Neutrophil (primary cell): ENCODE results near the gene PTPRN2.

Source experiments
- H3K27ac ChIP-seq: fragments of 200-600 bp; sonication (generic); 2 replicates; pipeline ENCODE4 v1.5.1; 2016; ENCODE audit warnings: mild to moderate bottlenecking, moderate library complexity
- H3K27me3 ChIP-seq: fragments of 200-600 bp; sonication (generic); 2 replicates; pipeline ENCODE4 v1.6.0; 2016; ENCODE audit warnings: mild to moderate bottlenecking
- H3K36me3 ChIP-seq: fragments of 200-600 bp; sonication (generic); 2 replicates; pipeline ENCODE4 v1.5.1; 2017
- H3K4me1 ChIP-seq, 2 experiments: fragments of 200-600 bp in 1 of 2; sonication (generic) in 1 of 2; 1 replicate in 1 of 2; 2 replicates in 1 of 2; pipeline versions ENCODE4 v1.5.1 to v1.6.1; 2013 to 2016; ENCODE audit warnings: low read depth in 1 of 2, low read length in 1 of 2, mild to moderate bottlenecking in 1 of 2, moderate library complexity in 1 of 2; ENCODE audit not compliant: control insufficient read depth in 1 of 2, insufficient read depth in 1 of 2
- H3K4me3 ChIP-seq, 2 experiments: fragments of 200-600 bp in 1 of 2; sonication (generic) in 1 of 2; 1 replicate in 1 of 2; 2 replicates in 1 of 2; pipeline ENCODE4 v1.5.1; 2013 to 2016; ENCODE audit warnings: low read depth in 1 of 2, low read length in 1 of 2, mild to moderate bottlenecking in 1 of 2, moderate library complexity in 1 of 2
- H3K9me3 ChIP-seq: fragments of 200-600 bp; sonication (generic); 2 replicates; pipeline ENCODE4 v1.5.1; 2016
- CTCF ChIP-seq: fragments of 200-600 bp; sonication (generic); IDR thresholded peaks from 2 replicates; pipeline ENCODE4 v1.5.1; 2016; ENCODE audit warnings: antibody characterized with exemption

Gene PTPRN2

GRCh38 chr7:158083526-158084310 is 503.9 kb downstream of the PTPRN2 start:
- TF ChIP-seq CTCF, result no peak
- H3K27ac ChIP-seq, result no peak overlapping the region
- no peak overlapping the region for H3K4me3 ChIP-seq
- H3K27me3 ChIP-seq, result no peaks in the 10 kb centered on the region
- no peaks in the 10 kb centered on the region for H3K36me3 ChIP-seq
- no peaks in the 10 kb centered on the region for H3K9me3 ChIP-seq
- H3K4me1 ChIP-seq, result no peaks in the 10 kb centered on the region

- H3K36me3 ChIP-seq, result no peaks in the 10 kb centered on the region
- H3K9me3 ChIP-seq, result no peaks in the 10 kb centered on the region
- H3K27ac ChIP-seq, result no peak overlapping the region
- no peaks in the 10 kb centered on the region for H3K4me1 ChIP-seq
- no peaks in the 10 kb centered on the region for H3K27me3 ChIP-seq
- H3K4me3 ChIP-seq, result no peak overlapping the region
- TF ChIP-seq CTCF, result no peak
Measured at GRCh38 chr7:158082761-158083160, 504.9 kb downstream of the PTPRN2 start.

- no peaks in the 10 kb centered on the region for H3K9me3 ChIP-seq
- no peak overlapping the region for H3K4me3 ChIP-seq
- no peak overlapping the region for H3K27ac ChIP-seq
- TF ChIP-seq CTCF, result no peak
- H3K36me3 ChIP-seq, result no peaks in the 10 kb centered on the region
- no peaks in the 10 kb centered on the region for H3K4me1 ChIP-seq
- no peaks in the 10 kb centered on the region for H3K27me3 ChIP-seq
Measured at GRCh38 chr7:158080899-158081445, 506.7 kb downstream of the PTPRN2 start.

GRCh38 chr7:158077934-158078910 is 509.4 kb downstream of the PTPRN2 start:
- Histone ChIP-seq H3K9me3 (no peaks in the 10 kb centered on the region), H3K4me1 (no peaks in the 10 kb centered on the region), H3K27me3 (no peaks in the 10 kb centered on the region), H3K4me3 (no peak overlapping the region), H3K27ac (no peak overlapping the region), H3K36me3 (no peaks in the 10 kb centered on the region)
- no peak for TF ChIP-seq CTCF

GRCh38 chr7:158077151-158077840 is 510.3 kb downstream of the PTPRN2 start:
- no peaks in the 10 kb centered on the region for H3K36me3 ChIP-seq
- no peak overlapping the region for H3K27ac ChIP-seq
- H3K4me3 ChIP-seq, result no peak overlapping the region
- TF ChIP-seq CTCF, result no peak
- H3K27me3 ChIP-seq, result no peaks in the 10 kb centered on the region
- no peaks in the 10 kb centered on the region for H3K9me3 ChIP-seq
- no peaks in the 10 kb centered on the region for H3K4me1 ChIP-seq
